Liver (tissue), 9 donors: ENCODE data around the gene TOMT. TPM values are rescaled to one million over a fixed set of nuclear protein-coding genes. Genes with fewer than 3 reads are reported as not detected.
A peak's percentile ranks its signal among the peaks of the same experiment; 100 is the strongest.

Experiments used
- DNase-seq: peaks from one replicate; pipeline ENCODE4 v3.0.0-alpha.2; 2017; ENCODE audit warnings: low spot score
- H3K27ac ChIP-seq, 2 donors: one replicate each; pipeline ENCODE4 v1.7.0; 2013; ENCODE audit warnings: inconsistent platforms in 2 of 2, low read length in 2 of 2, control low read depth in 1 of 2, low read depth in 1 of 2, mild to moderate bottlenecking in 1 of 2
- H3K27me3 ChIP-seq, 4 donors: one replicate each; pipeline versions ENCODE4 v1.6.1 to v1.7.0; 2013; ENCODE audit warnings: low read length in 3 of 4, inconsistent platforms in 1 of 4, mild to moderate bottlenecking in 1 of 4, moderate library complexity in 1 of 4; ENCODE audit not compliant: control insufficient read depth in 4 of 4, insufficient read depth in 4 of 4
- H3K36me3 ChIP-seq, 4 donors: one replicate each; pipeline versions ENCODE4 v1.6.1 to v1.7.0; 2013; ENCODE audit warnings: low read length in 3 of 4, mild to moderate bottlenecking in 3 of 4, low read depth in 1 of 4, moderate library complexity in 1 of 4; ENCODE audit not compliant: control insufficient read depth in 4 of 4, insufficient read depth in 3 of 4
- H3K4me1 ChIP-seq, 4 donors: one replicate each; pipeline versions ENCODE4 v1.6.1 to v1.7.0; 2013; ENCODE audit warnings: low read length in 3 of 4, mild to moderate bottlenecking in 3 of 4, moderate library complexity in 1 of 4; ENCODE audit not compliant: control insufficient read depth in 4 of 4, insufficient read depth in 4 of 4
- H3K4me3 ChIP-seq, 3 donors: one replicate each; pipeline versions ENCODE4 v1.6.1 to v1.7.0; 2013; ENCODE audit warnings: low read length in 3 of 3, control low read depth in 1 of 3, low read depth in 1 of 3, mild to moderate bottlenecking in 1 of 3
- H3K9ac ChIP-seq, 2 donors: one replicate each; pipeline ENCODE4 v1.7.0; 2013; ENCODE audit warnings: low read length in 2 of 2, mild to moderate bottlenecking in 2 of 2, moderate library complexity in 2 of 2, control low read depth in 1 of 2, low read depth in 1 of 2
- H3K9me3 ChIP-seq, 4 donors: one replicate each; pipeline versions ENCODE4 v1.6.1 to v1.7.0; 2013; ENCODE audit warnings: low read length in 3 of 4; ENCODE audit not compliant: control insufficient read depth in 4 of 4
- CTCF ChIP-seq: fragments of 150-350 bp; IDR thresholded peaks from 2 replicates; pipeline ENCODE4 v1.5.1; 2017; ENCODE audit warnings: improper control_type of control experiment, low read depth, low read length; ENCODE audit not compliant: missing input control
- EGR1 ChIP-seq, 2 donors: IDR thresholded peaks; 2 replicates each; pipeline ENCODE4 v1.6.1; 2016 to 2018; ENCODE audit warnings: antibody characterized with exemption in 2 of 2, low read depth in 2 of 2
- FOXA1 ChIP-seq: IDR thresholded peaks from 2 replicates; pipeline ENCODE4 v1.6.1; 2016; ENCODE audit warnings: antibody characterized with exemption
- GABPA ChIP-seq, 2 donors: IDR thresholded peaks in 1 of 2; conservative IDR thresholded peaks in 1 of 2; 2 replicates each; pipeline ENCODE4 v1.6.1; 2016; ENCODE audit warnings: antibody characterized with exemption in 2 of 2, mild to moderate bottlenecking in 1 of 2, moderate library complexity in 1 of 2
- HNF4A ChIP-seq, 2 donors: conservative IDR thresholded peaks; 2 replicates each; pipeline ENCODE4 v1.6.1; 2016; ENCODE audit warnings: antibody characterized with exemption in 2 of 2, mild to moderate bottlenecking in 2 of 2
- HNF4G ChIP-seq: IDR thresholded peaks from 2 replicates; pipeline ENCODE4 v1.6.1; 2016; ENCODE audit warnings: antibody characterized with exemption
- JUND ChIP-seq, 2 donors: IDR thresholded peaks; 2 replicates each; pipeline ENCODE4 v1.6.1; 2016; ENCODE audit warnings: antibody characterized with exemption in 2 of 2
- NR2F2 ChIP-seq: IDR thresholded peaks from 2 replicates; pipeline ENCODE4 v1.6.1; 2016; ENCODE audit warnings: antibody characterized with exemption
- RAD21 ChIP-seq, 2 donors: IDR thresholded peaks; 2 replicates each; pipeline ENCODE4 v1.6.1; 2016; ENCODE audit warnings: antibody characterized with exemption in 2 of 2, mild to moderate bottlenecking in 2 of 2
- RXRA ChIP-seq, 2 donors: IDR thresholded peaks; 2 replicates each; pipeline ENCODE4 v1.6.1; 2017 to 2018; ENCODE audit warnings: antibody characterized with exemption in 2 of 2, mild to moderate bottlenecking in 1 of 2
- SP1 ChIP-seq: IDR thresholded peaks from 2 replicates; pipeline ENCODE4 v1.6.1; 2018; ENCODE audit warnings: antibody characterized with exemption, mild to moderate bottlenecking
- TAF1 ChIP-seq: conservative IDR thresholded peaks from 2 replicates; pipeline ENCODE4 v1.6.1; 2016; ENCODE audit warnings: antibody characterized with exemption, mild to moderate bottlenecking
- YY1 ChIP-seq: IDR thresholded peaks from 2 replicates; pipeline ENCODE4 v1.6.1; 2016; ENCODE audit warnings: antibody characterized with exemption, mild to moderate bottlenecking
- WGBS: extraction: QIAGEN DNeasy Blood & Tissue Kit; methylation state at CpG from one replicate; pipeline ENCODE4 v1.1.7; 2013; 5-methylcytosine and 5-hydroxymethylcytosine counted together
- polyA plus RNA-seq, 2 donors: library from polyadenylated mRNA; stranded (reverse) in 1 of 2; unstranded in 1 of 2; fragments of 200-250 nt in 1 of 2; fragments of >200 nt in 1 of 2; fragmentation: Nextera tagmentation in 1 of 2; extraction: Ambion mirVana in 1 of 2; gene quantifications; one replicate each; pipeline versions ENCODE4 v1.2.1 to v1.2.3, GENCODE V29; 2013 to 2015
- total RNA-seq, 2 donors: library from RNA; depleted of rRNA; stranded (reverse); fragments of >200 nt; gene quantifications; one replicate each; pipeline ENCODE4 v1.2.3, GENCODE V29; 2014
- TF ChIP-seq, protein P1 (sequence below): IDR thresholded peaks from 2 replicates; pipeline ENCODE4 v1.6.1; 2016; ENCODE audit warnings: antibody characterized with exemption, mild to moderate bottlenecking
- TF ChIP-seq, protein P2 (sequence below): IDR thresholded peaks from 2 replicates; pipeline ENCODE4 v1.6.1; 2016; ENCODE audit warnings: antibody characterized with exemption
- donor health status: healthy.
- donor health status: healthy.
- donor health status: healthy.
- donor health status: healthy.
- donor health status: healthy.

Gene TOMT
- total and polyA plus RNA-seq, 4 donors, result 0.33 TPM; not detected in 3

GRCh38 chr11:72075756-72076155 is 30.0 kb upstream of the TOMT start:
- H3K9ac ChIP-seq, result no peak overlapping the region
- H3K4me1 ChIP-seq, result peaks cover 0 to 8% (median 1%) of the 10 kb centered on the region in 4 donors
- no peak overlapping the region for H3K27ac ChIP-seq
- 97% methylated on average over 4 of the region's 4 CpGs for WGBS
- H3K4me3 ChIP-seq, result no peak overlapping the region
- no peak for DNase-seq
- no peaks in the 10 kb centered on the region for H3K36me3 ChIP-seq
- no peaks in the 10 kb centered on the region for H3K9me3 ChIP-seq
- H3K27me3 ChIP-seq, result no peaks in the 10 kb centered on the region
- TF ChIP-seq TAF1, result no peak

GRCh38 chr11:72078477-72078876 is 27.2 kb upstream of the TOMT start:
- H3K36me3 ChIP-seq, result no peaks in the 10 kb centered on the region
- no peaks in the 10 kb centered on the region for H3K9me3 ChIP-seq
- no peak overlapping the region for H3K4me3 ChIP-seq
- no peak for DNase-seq
- TF ChIP-seq FOXA1 (no peak), HNF4A (conservative IDR thresholded peaks at IDR 0.05) (no peak), JUND (IDR thresholded peaks at IDR 0.05) (no peak), YY1 (no peak), CTCF (no peak), NR2F2 (no peak), SP1 (no peak), GABPA (IDR thresholded peaks at IDR 0.05 in 1 of 2, conservative IDR thresholded peaks at IDR 0.05 in 1 of 2) (no peak), TAF1 (no peak), HNF4G (no peak), RXRA (IDR thresholded peaks at IDR 0.05) (no peak)
- TF ChIP-seq, protein P1, sequence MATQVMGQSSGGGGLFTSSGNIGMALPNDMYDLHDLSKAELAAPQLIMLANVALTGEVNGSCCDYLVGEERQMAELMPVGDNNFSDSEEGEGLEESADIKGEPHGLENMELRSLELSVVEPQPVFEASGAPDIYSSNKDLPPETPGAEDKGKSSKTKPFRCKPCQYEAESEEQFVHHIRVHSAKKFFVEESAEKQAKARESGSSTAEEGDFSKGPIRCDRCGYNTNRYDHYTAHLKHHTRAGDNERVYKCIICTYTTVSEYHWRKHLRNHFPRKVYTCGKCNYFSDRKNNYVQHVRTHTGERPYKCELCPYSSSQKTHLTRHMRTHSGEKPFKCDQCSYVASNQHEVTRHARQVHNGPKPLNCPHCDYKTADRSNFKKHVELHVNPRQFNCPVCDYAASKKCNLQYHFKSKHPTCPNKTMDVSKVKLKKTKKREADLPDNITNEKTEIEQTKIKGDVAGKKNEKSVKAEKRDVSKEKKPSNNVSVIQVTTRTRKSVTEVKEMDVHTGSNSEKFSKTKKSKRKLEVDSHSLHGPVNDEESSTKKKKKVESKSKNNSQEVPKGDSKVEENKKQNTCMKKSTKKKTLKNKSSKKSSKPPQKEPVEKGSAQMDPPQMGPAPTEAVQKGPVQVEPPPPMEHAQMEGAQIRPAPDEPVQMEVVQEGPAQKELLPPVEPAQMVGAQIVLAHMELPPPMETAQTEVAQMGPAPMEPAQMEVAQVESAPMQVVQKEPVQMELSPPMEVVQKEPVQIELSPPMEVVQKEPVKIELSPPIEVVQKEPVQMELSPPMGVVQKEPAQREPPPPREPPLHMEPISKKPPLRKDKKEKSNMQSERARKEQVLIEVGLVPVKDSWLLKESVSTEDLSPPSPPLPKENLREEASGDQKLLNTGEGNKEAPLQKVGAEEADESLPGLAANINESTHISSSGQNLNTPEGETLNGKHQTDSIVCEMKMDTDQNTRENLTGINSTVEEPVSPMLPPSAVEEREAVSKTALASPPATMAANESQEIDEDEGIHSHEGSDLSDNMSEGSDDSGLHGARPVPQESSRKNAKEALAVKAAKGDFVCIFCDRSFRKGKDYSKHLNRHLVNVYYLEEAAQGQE, result no peak
- TF ChIP-seq, protein P2, sequence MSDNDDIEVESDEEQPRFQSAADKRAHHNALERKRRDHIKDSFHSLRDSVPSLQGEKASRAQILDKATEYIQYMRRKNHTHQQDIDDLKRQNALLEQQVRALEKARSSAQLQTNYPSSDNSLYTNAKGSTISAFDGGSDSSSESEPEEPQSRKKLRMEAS, result no peak
- H3K9ac ChIP-seq, result no peak overlapping the region
- peaks cover 0 to 11% (median 5%) of the 10 kb centered on the region in 4 donors for H3K4me1 ChIP-seq
- 93% methylated on average over 6 of the region's 6 CpGs for WGBS
- peak overlapping the region in 1 of 2 donors; percentile 31 for H3K27ac ChIP-seq
- H3K27me3 ChIP-seq, result no peaks in the 10 kb centered on the region

DNA sequence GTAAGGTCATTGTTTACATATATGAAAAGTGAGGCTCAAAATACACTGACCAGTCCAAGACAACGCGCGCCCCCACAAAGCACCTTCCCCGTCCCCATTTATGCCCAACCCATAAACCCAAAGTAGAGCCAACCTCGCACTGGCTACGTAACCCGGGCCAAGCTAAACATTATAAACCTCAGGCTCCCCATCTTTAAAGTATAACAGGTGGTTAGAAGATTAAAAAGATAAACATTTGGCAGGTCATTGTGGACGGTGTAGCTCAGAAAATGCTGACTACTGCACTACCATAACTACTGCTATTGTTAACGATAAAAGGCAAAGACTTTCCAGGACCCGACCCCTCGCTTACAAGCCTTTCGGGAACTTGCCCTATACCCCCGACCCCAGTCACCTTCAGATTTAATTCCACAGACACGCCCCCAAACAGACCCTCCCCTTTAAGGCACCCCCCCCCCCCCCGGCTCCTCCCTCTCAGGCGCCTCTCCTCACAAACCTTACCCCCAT is 25.9 kb upstream of the TOMT start:
- Histone ChIP-seq H3K27ac (peak overlapping the region; percentile 84 to 88), H3K36me3 (no peaks in the 10 kb centered on the region), H3K27me3 (no peaks in the 10 kb centered on the region), H3K9me3 (no peaks in the 10 kb centered on the region), H3K4me3 (peak overlapping the region; percentile 60 to 83 (median 82)), H3K4me1 (peaks cover 0 to 11% (median 5%) of the 10 kb centered on the region in 4 donors), H3K9ac (peak overlapping the region; percentile 68 to 72)
- TF ChIP-seq EGR1 (IDR thresholded peaks at IDR 0.05; ENCODE audit: low read depth in 2 of 2) (no peak), HNF4A (conservative IDR thresholded peaks at IDR 0.05) (no peak), FOXA1 (no peak), RXRA (IDR thresholded peaks at IDR 0.05) (no peak), RAD21 (IDR thresholded peaks at IDR 0.05) (no peak), YY1 (no peak), GABPA (IDR thresholded peaks at IDR 0.05 in 1 of 2, conservative IDR thresholded peaks at IDR 0.05 in 1 of 2) (no peak), JUND (IDR thresholded peaks at IDR 0.05) (no peak), HNF4G (no peak)
- DNase-seq, result no peak
- WGBS, result 2% methylated on average over 16 of the region's 16 CpGs
